ENCODE data around the gene TNNI3. TPM values are rescaled to one million over a fixed set of nuclear protein-coding genes. Genes with fewer than 3 reads are reported as not detected.

Gene TNNI3
- total and polyA plus RNA-seq, 9 of the 15 experiments (the other 6 are each of a cell fraction or from before 2014, with no cell fraction given), result 4.7 to 158 (median 42.0) TPM

DNA sequence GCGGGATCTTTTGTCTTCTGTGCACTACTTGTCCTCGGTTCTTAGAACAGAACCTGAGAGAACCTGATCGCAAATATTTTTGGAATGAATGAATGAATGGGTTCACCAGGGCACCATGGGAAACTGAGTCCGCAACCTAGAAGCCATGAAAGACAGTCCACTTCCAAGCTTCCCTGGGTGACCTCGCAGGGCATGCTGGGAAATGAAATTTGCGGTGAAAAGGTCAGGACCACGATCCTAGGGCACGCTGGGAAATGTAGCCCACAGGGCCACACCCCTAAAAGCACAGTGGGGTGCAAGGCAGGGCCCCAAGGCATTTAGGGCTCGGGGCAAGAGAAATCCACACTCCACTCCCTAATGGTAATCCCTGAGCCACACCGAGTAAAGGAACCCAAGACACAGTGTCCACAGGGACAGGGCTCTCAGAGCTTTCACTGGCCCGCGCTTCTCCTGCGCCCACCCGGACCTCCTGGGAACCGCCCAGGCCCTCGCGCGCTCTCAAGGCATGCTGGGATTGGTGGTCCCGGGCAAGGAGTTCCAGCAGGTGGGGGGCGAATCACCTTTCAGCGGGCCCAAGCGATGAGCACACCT lies 39.0 kb downstream of the TNNI3 start (continued):
- TF ChIP-seq ZNF778 (CRISPR knock-in tag; IDR thresholded peaks at IDR 0.05) (no peak), NRF1 (conservative IDR thresholded peaks at IDR 0.05 in 1 of 2, IDR thresholded peaks at IDR 0.05 in 1 of 2) (no peak), PML (IDR thresholded peaks at IDR 0.05; ENCODE audit: low read length) (no peak), CC2D1A (IDR thresholded peaks at IDR 0.05) (no peak), ZFP36 (IDR thresholded peaks at IDR 0.05; ENCODE audit: low read depth, low read length, partially characterized antibody) (no peak), ZNF277 (CRISPR knock-in tag; IDR thresholded peaks at IDR 0.05; ENCODE audit: borderline replicate concordance) (no peak), MCM7 (IDR thresholded peaks at IDR 0.05) (no peak), SP2 (IDR thresholded peaks at IDR 0.05; ENCODE audit: extremely low read depth, low read depth, low read length, poor library complexity, severe bottlenecking) (no peak), TRIM25 (IDR thresholded peaks at IDR 0.05; ENCODE audit: borderline replicate concordance) (no peak), HNRNPH1 (optimal IDR thresholded peaks at IDR 0.05; ENCODE audit: low read depth, low read length) (no peak), ZNF507 (tag; conservative IDR thresholded peaks at IDR 0.05) (no peak), RBBP5 (IDR thresholded peaks at IDR 0.05; ENCODE audit: borderline replicate concordance, insufficient read depth, low read length, poor library complexity, severe bottlenecking) (no peak), NCOA1 (IDR thresholded peaks at IDR 0.05; ENCODE audit: low read depth) (no peak), ZNF431 (CRISPR knock-in tag; IDR thresholded peaks at IDR 0.05) (no peak), IFI16 (CRISPR knock-in tag; IDR thresholded peaks at IDR 0.05) (no peak), SREBF2 (CRISPR knock-in tag; IDR thresholded peaks at IDR 0.05) (no peak), ZBTB26 (CRISPR knock-in tag; IDR thresholded peaks at IDR 0.05) (no peak), MTF1 (CRISPR knock-in tag; IDR thresholded peaks at IDR 0.05; ENCODE audit: borderline replicate concordance) (no peak), ELK3 (CRISPR knock-in tag; IDR thresholded peaks at IDR 0.05) (no peak), HDAC2 (IDR thresholded peaks at IDR 0.05) (no peak)
- TF ChIP-seq, protein P1, sequence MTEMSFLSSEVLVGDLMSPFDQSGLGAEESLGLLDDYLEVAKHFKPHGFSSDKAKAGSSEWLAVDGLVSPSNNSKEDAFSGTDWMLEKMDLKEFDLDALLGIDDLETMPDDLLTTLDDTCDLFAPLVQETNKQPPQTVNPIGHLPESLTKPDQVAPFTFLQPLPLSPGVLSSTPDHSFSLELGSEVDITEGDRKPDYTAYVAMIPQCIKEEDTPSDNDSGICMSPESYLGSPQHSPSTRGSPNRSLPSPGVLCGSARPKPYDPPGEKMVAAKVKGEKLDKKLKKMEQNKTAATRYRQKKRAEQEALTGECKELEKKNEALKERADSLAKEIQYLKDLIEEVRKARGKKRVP (CRISPR knock-in tag; IDR thresholded peaks at IDR 0.05), result no peak
